Heart right ventricle (tissue), 16 donors: ENCODE measurements around the gene PLXDC2. TPM values are rescaled to one million over a fixed set of nuclear protein-coding genes. Genes with fewer than 3 reads are reported as not detected.

Experiments
- ATAC-seq, 8 donors: fragments of 200-7000 bp; cut with Tn5 transposase; one replicate each; pipeline ENCODE4 v1.9.1; 2020; ENCODE audit warnings: mild to moderate bottlenecking in 8 of 8, moderate library complexity in 8 of 8, moderate number of reproducible peaks in 1 of 8
- DNase-seq, 2 donors: peaks; one replicate each; pipeline ENCODE4 v3.0.0-alpha.2; 2020
- H3K27ac ChIP-seq, 10 donors: fragments of 200-600 bp; sonication (generic) in 2 of 10; one replicate each; pipeline versions ENCODE4 v1.5.0 to v1.8.0; 2020 to 2022; ENCODE audit warnings: mild to moderate bottlenecking in 3 of 10
- H3K27me3 ChIP-seq, 7 donors: fragments of 200-600 bp; one replicate each; pipeline ENCODE4 v1.8.0; 2021 to 2022; ENCODE audit warnings: mild to moderate bottlenecking in 2 of 7
- H3K36me3 ChIP-seq, 9 donors: fragments of 200-600 bp; sonication (generic) in 1 of 9; one replicate each; pipeline versions ENCODE4 v1.5.0 to v1.8.0; 2020 to 2022; ENCODE audit warnings: mild to moderate bottlenecking in 2 of 9
- H3K4me1 ChIP-seq, 9 donors: fragments of 200-600 bp; sonication (generic) in 1 of 9; one replicate each; pipeline versions ENCODE4 v1.5.0 to v1.8.0; 2020 to 2022; ENCODE audit warnings: mild to moderate bottlenecking in 4 of 9
- H3K4me3 ChIP-seq, 10 donors: fragments of 200-600 bp; sonication (generic) in 2 of 10; one replicate each; pipeline versions ENCODE4 v1.5.0 to v1.8.0; 2020 to 2022; ENCODE audit warnings: mild to moderate bottlenecking in 7 of 10, moderate library complexity in 2 of 10
- H3K9me3 ChIP-seq, 11 donors: fragments of 200-600 bp in 10 of 11; sonication (generic) in 2 of 11; one replicate each; pipeline versions ENCODE4 v1.5.0 to v1.8.0; 2013 to 2022; ENCODE audit warnings: mild to moderate bottlenecking in 2 of 11, control low read depth in 1 of 11, moderate library complexity in 1 of 11
- CTCF ChIP-seq, 9 donors: fragments of 200-600 bp; sonication (generic) in 2 of 9; IDR thresholded peaks; one replicate each; pipeline versions ENCODE4 v1.5.0 to v1.8.0; 2021 to 2022; ENCODE audit warnings: antibody characterized with exemption in 9 of 9, mild to moderate bottlenecking in 5 of 9, moderate library complexity in 1 of 9
- WGBS, 2 donors: extraction: QIAGEN DNeasy Blood & Tissue Kit; methylation state at CpG; one replicate each; pipeline ENCODE4 v1.1.7; 2013; ENCODE audit warnings: inconsistent platforms in 1 of 2; 5-methylcytosine and 5-hydroxymethylcytosine counted together
- intact Hi-C, 10 donors: fragments of 100-400 bp; cut with DNase I; formaldehyde crosslinking; loops; one replicate each; pipeline versions ENCODE4 v1.11.1 to v1.14.2; 2022
- polyA plus RNA-seq, 2 donors: library from polyadenylated mRNA; stranded (reverse); fragments of 200-250 nt; gene quantifications; one replicate each; pipeline ENCODE4 v1.2.3, GENCODE V29; 2013
- total RNA-seq, 10 donors: library from RNA; stranded (reverse); fragmentation: NEBNext Ultra II Directional in 3 of 10; extraction: Animal tissue kit (Norgen Biotek cat#: 25700) in 3 of 10; gene quantifications; one replicate each; pipeline versions ENCODE4 v1.2.1 to v1.2.4, GENCODE V29; 2021 to 2023
- donor health status: Arrhythmogenic right ventricular cardiomyopathy.
- donor health status: ischemic (EF 13 %, LVEDD 7.1; RV severe dilation, severe dysfunction).
- donor health status: healthy with polysubstance abuse.
- donor health status: DM: no; HTN: yes; CAD: no.
- donor health status: DM: no; HTN: no; CAD: no.
- donor health status: ischemic (EF 25% LVEDD 6.9; RV normal size, moderate dysfunction).
- donor health status: ischemic (EF 25% LVEDD 5.7; RV mildly dilated, moderate dysfunction).
- donor health status: healthy.
- donor health status: DM: yes; HTN: yes; CAD: no.
- donor health status: Ischemic cardiomyopathy.
- donor health status: ischemic (EF 35%, LVEDD 5.7; RV mildly dilated, moderate dysfunction).
- donor health status: nonischemic (EF 11% LVEDD 7.7; RV severe dilation, severe dysfunction).
- donor health status: DM: yes; HTN: yes; CAD: no.
- donor health status: PGD.
- donor health status: ischemic (EF 29% LVEDD 5.4; RV normal size, mild dysfunction).
- donor health status: nonischemic (EF 23%, LVEDD 6.1; RV moderate dilation, normal function).

Gene PLXDC2
- total and polyA plus RNA-seq, 12 donors, result 4.6 to 26.8 (median 16.9) TPM

- no peaks in the 10 kb centered on the region for H3K36me3 ChIP-seq
- TF ChIP-seq CTCF (IDR thresholded peaks at IDR 0.05), result no peak
- DNase-seq (peak; percentile 49 to 50), ATAC-seq (peak; percentile 43 to 89 (median 66))
- intact Hi-C loops, result loop anchor here in 3 of 10 donors (5.0 to 10.0 kb wide), 4 partner anchors 57 to 128 kb away; partner anchors contain the start of gene PLXDC2 (in 1 of the 3)
- H3K27me3 ChIP-seq, result no peaks in the 10 kb centered on the region
- H3K27ac ChIP-seq, result peak overlapping the region in 9 of 10 donors; percentile 1 to 72 (median 47)
- WGBS, 2 donors, result 66% methylated on average over 6 of the region's 6 CpGs
- no peak overlapping the region for H3K4me3 ChIP-seq
- H3K4me1 ChIP-seq, result peaks cover 20 to 70% (median 45%) of the 10 kb centered on the region in 9 donors
- no peaks in the 10 kb centered on the region for H3K9me3 ChIP-seq
Observed at GRCh38 chr10:19944911-19945663, 128.9 kb downstream of the PLXDC2 start.

- no peak for TF ChIP-seq CTCF (IDR thresholded peaks at IDR 0.05)
- peak in 5 of 8 donors; percentile 19 to 62 (median 59) for ATAC-seq
- Histone ChIP-seq H3K9me3 (peaks cover 0 to 8% (median 0%) of the 10 kb centered on the region in 11 donors), H3K27me3 (no peaks in the 10 kb centered on the region), H3K27ac (peak overlapping the region in 8 of 10 donors; percentile 1 to 72 (median 50)), H3K4me3 (no peak overlapping the region), H3K4me1 (peaks cover 17 to 63% (median 42%) of the 10 kb centered on the region in 9 donors), H3K36me3 (no peaks in the 10 kb centered on the region)
- 66 to 78% methylated on average over 4 of the region's 4 CpGs for WGBS, 2 donors
- no peak for DNase-seq
- intact Hi-C loops, result loop anchor here in 3 of 10 donors (5.0 to 10.0 kb wide), 4 partner anchors 56 to 129 kb away; partner anchors contain the start of gene PLXDC2 (in 1 of the 3)
Observed at GRCh38 chr10:19946245-19946644, 130.0 kb downstream of the PLXDC2 start.

- WGBS, 2 donors, result 76 to 93% methylated on average over 8 of the region's 8 CpGs
- TF ChIP-seq CTCF (IDR thresholded peaks at IDR 0.05), result no peak
- H3K27me3 ChIP-seq, result no peaks in the 10 kb centered on the region
- H3K4me1 ChIP-seq, result peaks cover 17 to 58% (median 39%) of the 10 kb centered on the region in 9 donors
- intact Hi-C loops, result loop anchor here in 3 of 10 donors (5.0 to 10.0 kb wide), 4 partner anchors 56 to 129 kb away; partner anchors contain the start of gene PLXDC2 (in 1 of the 3)
- no peaks in the 10 kb centered on the region for H3K36me3 ChIP-seq
- H3K4me3 ChIP-seq, result no peak overlapping the region
- H3K27ac ChIP-seq, result peak overlapping the region; percentile 9 to 72 (median 48)
- DNase-seq (no peak), ATAC-seq (peak in 2 of 8 donors; percentile 7 to 23)
- peaks cover 0 to 8% (median 0%) of the 10 kb centered on the region in 11 donors for H3K9me3 ChIP-seq
Observed at GRCh38 chr10:19946791-19947190, 130.6 kb downstream of the PLXDC2 start.

GRCh38 chr10:19947215-19947614 lies 131.0 kb downstream of the PLXDC2 start:
- ATAC-seq (peak; percentile 27 to 81 (median 60)), DNase-seq (no peak)
- 24 to 27% methylated on average over 3 of the region's 3 CpGs for WGBS, 2 donors
- H3K27me3 ChIP-seq, result no peaks in the 10 kb centered on the region
- no peak overlapping the region for H3K4me3 ChIP-seq
- no peaks in the 10 kb centered on the region for H3K36me3 ChIP-seq
- peak overlapping the region; percentile 9 to 72 (median 48) for H3K27ac ChIP-seq
- H3K9me3 ChIP-seq, result peaks cover 0 to 8% (median 0%) of the 10 kb centered on the region in 11 donors
- no peak for TF ChIP-seq CTCF (IDR thresholded peaks at IDR 0.05)
- intact Hi-C loops, result loop anchor here in 3 of 10 donors (5.0 to 10.0 kb wide), 4 partner anchors 55 to 130 kb away; partner anchors contain the start of gene PLXDC2 (in 1 of the 3)
- peaks cover 17 to 56% (median 43%) of the 10 kb centered on the region in 9 donors for H3K4me1 ChIP-seq
